Keratinocyte (primary cell): ENCODE results near the gene CDKAL1. TPM values are rescaled to one million over a fixed set of nuclear protein-coding genes. Genes with fewer than 3 reads are reported as not detected.

ENCODE experiments used
- DNase-seq: peaks from one replicate; pipeline ENCODE4 v3.0.0-alpha.2; 2011; ENCODE audit warnings: low read depth, missing footprints, low spot score
- FAIRE-seq: peaks from 2 replicates; lab custom pipeline; 2011; peaks lifted over from hg19 to GRCh38; lab: Jason Lieb, UNC
- H2AFZ ChIP-seq: 2 replicates; pipeline ENCODE4 v1.6.0; 2012; ENCODE audit warnings: low read length, control low read depth, inconsistent platforms; ENCODE audit not compliant: control insufficient read depth
- H3K27ac ChIP-seq: 2 replicates; pipeline ENCODE4 v1.5.1; 2011; ENCODE audit warnings: low read length; ENCODE audit not compliant: control insufficient read depth, insufficient read depth
- H3K27me3 ChIP-seq: 3 replicates; pipeline ENCODE4 v1.6.0; 2011; ENCODE audit warnings: low read length; ENCODE audit not compliant: control insufficient read depth, insufficient read depth; ENCODE audit errors: extremely low read depth
- H3K36me3 ChIP-seq, 2 experiments: 2 replicates in 1 of 2; 3 replicates in 1 of 2; pipeline ENCODE4 v1.5.1; 2011; ENCODE audit warnings: low read length in 2 of 2, mild to moderate bottlenecking in 1 of 2; ENCODE audit not compliant: control insufficient read depth in 2 of 2, insufficient read depth in 2 of 2; ENCODE audit errors: extremely low read depth in 1 of 2
- H3K4me1 ChIP-seq: 3 replicates; pipeline ENCODE4 v1.5.1; 2011; ENCODE audit warnings: low read length; ENCODE audit not compliant: control insufficient read depth, insufficient read depth; ENCODE audit errors: extremely low read depth
- H3K4me2 ChIP-seq: 3 replicates; pipeline ENCODE4 v1.6.0; 2011; ENCODE audit warnings: low read depth, low read length; ENCODE audit not compliant: control insufficient read depth, insufficient read depth; ENCODE audit errors: extremely low read depth
- H3K4me3 ChIP-seq, 3 experiments: fragments of 200-600 bp in 1 of 3; sonication (generic) in 1 of 3; 2 replicates in 2 of 3; 3 replicates in 1 of 3; pipeline ENCODE4 v1.5.1; 2011 to 2016; ENCODE audit warnings: low read length in 3 of 3, mild to moderate bottlenecking in 3 of 3, control low read depth in 2 of 3, inconsistent platforms in 1 of 3, low read depth in 1 of 3, mixed read lengths in 1 of 3, mixed run types in 1 of 3, moderate library complexity in 1 of 3; ENCODE audit not compliant: control insufficient read depth in 2 of 3, insufficient read depth in 2 of 3; ENCODE audit errors: extremely low read depth in 1 of 3
- H3K79me2 ChIP-seq: 2 replicates; pipeline ENCODE4 v1.6.0; 2012; ENCODE audit warnings: low read length; ENCODE audit not compliant: control insufficient read depth, insufficient read depth
- H3K9ac ChIP-seq: 3 replicates; pipeline ENCODE4 v1.6.0; 2011; ENCODE audit warnings: low read length; ENCODE audit not compliant: control insufficient read depth, insufficient read depth; ENCODE audit errors: extremely low read depth
- H3K9me1 ChIP-seq: 3 replicates; pipeline ENCODE4 v1.6.0; 2011; ENCODE audit warnings: low read length; ENCODE audit not compliant: control insufficient read depth, insufficient read depth; ENCODE audit errors: extremely low read depth
- H3K9me3 ChIP-seq: 2 replicates; pipeline ENCODE4 v1.5.1; 2012; ENCODE audit warnings: low read depth, low read length; ENCODE audit not compliant: control insufficient read depth
- H4K20me1 ChIP-seq: 3 replicates; pipeline ENCODE4 v1.6.0; 2011; ENCODE audit warnings: low read length; ENCODE audit not compliant: control insufficient read depth, insufficient read depth; ENCODE audit errors: extremely low read depth
- CTCF ChIP-seq, 3 experiments: IDR thresholded peaks in 1 of 3; conservative IDR thresholded peaks in 1 of 3; optimal IDR thresholded peaks in 1 of 3; 2 replicates in 2 of 3; 3 replicates in 1 of 3; pipeline versions ENCODE3 to v1.5.1; 2011; ENCODE audit warnings: low read length in 3 of 3, mild to moderate bottlenecking in 3 of 3, moderate library complexity in 2 of 3, control low read depth in 1 of 3, inconsistent platforms in 1 of 3; ENCODE audit not compliant: insufficient read depth in 2 of 3; ENCODE audit errors: extremely low read depth in 1 of 3
- EZH2 ChIP-seq: IDR thresholded peaks from one replicate; pipeline ENCODE4 v1.6.1; 2012; ENCODE audit warnings: inconsistent platforms, mild to moderate bottlenecking, low read length, moderate library complexity
- dilution Hi-C: fragments of 300-500 bp; cut with MboI; formaldehyde crosslinking; loops from one replicate; pipeline ENCODE4 v1.7.0; 2020; ENCODE audit warnings: low sequenced_read_pairs; ENCODE audit not compliant: extremely low pct_ligation_motif_present
- polyA plus RNA-seq, 5 experiments: library from polyadenylated mRNA; depleted of rRNA in 3 of 5; stranded (reverse) in 3 of 5; stranded (forward) in 1 of 5; unstranded in 1 of 5; fragments of >200 nt; gene quantifications; 1 replicate in 1 of 5; 2 replicates in 3 of 5; 3 replicates in 1 of 5; pipeline versions ENCODE4 v1.2.1 to v1.2.3, GENCODE V29; 2011 to 2012; ENCODE audit warnings: missing spikeins in 2 of 5, low read depth in 1 of 5, low replicate concordance in 1 of 5

The CDKAL1 gene
- polyA plus RNA-seq, 1 donor (not counting 4 experiments of a cell fraction or from before 2014, with no cell fraction given), result 5.6 TPM

GRCh38 chr6:20861481-20861880, 327.2 kb downstream of the CDKAL1 start:
- H3K27ac ChIP-seq, result no peak overlapping the region
- TF ChIP-seq CTCF (optimal IDR thresholded peaks at IDR 0.05 in 1 of 3, IDR thresholded peaks at IDR 0.05 in 1 of 3, conservative IDR thresholded peaks at IDR 0.05 in 1 of 3; ENCODE audit: extremely low read depth in 1 of 3, insufficient read depth in 2 of 3, low read length in 3 of 3), result no peak
- no peak for TF ChIP-seq EZH2
- H2AFZ ChIP-seq, result no peak overlapping the region
- H3K27me3 ChIP-seq, result no peaks in the 10 kb centered on the region
- H3K79me2 ChIP-seq, result no peaks in the 10 kb centered on the region
- DNase-seq, result no peak
- no peak overlapping the region for H3K4me2 ChIP-seq
- H3K4me1 ChIP-seq, result no peaks in the 10 kb centered on the region
- no peaks in the 10 kb centered on the region for H4K20me1 ChIP-seq
- H3K4me3 ChIP-seq, result no peak overlapping the region
- H3K36me3 ChIP-seq, result peaks cover 0 to 1% of the 10 kb centered on the region in 2 experiments
- dilution Hi-C loops, result no loop called here
- H3K9me1 ChIP-seq, result no peaks in the 10 kb centered on the region
- no peak for FAIRE-seq
- no peaks in the 10 kb centered on the region for H3K9me3 ChIP-seq
- H3K9ac ChIP-seq, result no peak overlapping the region

DNA sequence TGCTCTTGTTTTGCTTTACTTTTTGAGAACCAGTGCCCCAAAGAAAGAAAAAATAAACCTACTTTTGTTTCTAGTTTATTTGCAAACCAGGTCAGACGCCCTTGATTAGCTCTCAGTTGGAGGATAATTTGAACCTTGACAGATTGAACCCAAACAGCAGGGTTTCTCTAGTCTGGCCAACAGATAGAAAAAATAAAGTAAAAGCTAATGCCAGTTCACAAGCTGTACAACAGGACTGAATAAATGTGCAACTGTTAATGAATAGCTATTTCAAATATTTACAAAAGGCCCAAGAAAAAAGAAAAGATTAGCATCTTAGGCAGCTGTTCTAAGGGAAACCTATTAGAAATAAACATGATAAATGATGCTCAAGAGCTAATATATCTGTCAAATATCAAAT, 331.8 kb downstream of the CDKAL1 start:
- no peak overlapping the region for H3K4me2 ChIP-seq
- no peaks in the 10 kb centered on the region for H4K20me1 ChIP-seq
- H3K4me1 ChIP-seq, result peaks cover 3% of the 10 kb centered on the region
- H3K27me3 ChIP-seq, result no peaks in the 10 kb centered on the region
- H2AFZ ChIP-seq, result no peak overlapping the region
- FAIRE-seq (no peak), DNase-seq (no peak)
- no peaks in the 10 kb centered on the region for H3K9me1 ChIP-seq
- dilution Hi-C loops, result no loop called here
- H3K27ac ChIP-seq, result no peak overlapping the region
- TF ChIP-seq CTCF (optimal IDR thresholded peaks at IDR 0.05 in 1 of 3, IDR thresholded peaks at IDR 0.05 in 1 of 3, conservative IDR thresholded peaks at IDR 0.05 in 1 of 3; ENCODE audit: extremely low read depth in 1 of 3, insufficient read depth in 2 of 3, low read length in 3 of 3) (no peak), EZH2 (no peak)
- H3K9ac ChIP-seq, result no peak overlapping the region
- H3K79me2 ChIP-seq, result no peaks in the 10 kb centered on the region
- H3K4me3 ChIP-seq, result no peak overlapping the region
- H3K9me3 ChIP-seq, result no peaks in the 10 kb centered on the region
- peaks cover 0 to 1% of the 10 kb centered on the region in 2 experiments for H3K36me3 ChIP-seq
